GM12801 (cell line): ENCODE measurements around the gene GMDS.

Source experiments
- TF ChIP-seq, protein P1 (sequence below): IDR thresholded peaks from one replicate; pipeline ENCODE4 v1.5.1; 2011; ENCODE audit warnings: control low read depth; ENCODE audit not compliant: insufficient read length; ENCODE audit errors: extremely low read depth

The GMDS gene

DNA sequence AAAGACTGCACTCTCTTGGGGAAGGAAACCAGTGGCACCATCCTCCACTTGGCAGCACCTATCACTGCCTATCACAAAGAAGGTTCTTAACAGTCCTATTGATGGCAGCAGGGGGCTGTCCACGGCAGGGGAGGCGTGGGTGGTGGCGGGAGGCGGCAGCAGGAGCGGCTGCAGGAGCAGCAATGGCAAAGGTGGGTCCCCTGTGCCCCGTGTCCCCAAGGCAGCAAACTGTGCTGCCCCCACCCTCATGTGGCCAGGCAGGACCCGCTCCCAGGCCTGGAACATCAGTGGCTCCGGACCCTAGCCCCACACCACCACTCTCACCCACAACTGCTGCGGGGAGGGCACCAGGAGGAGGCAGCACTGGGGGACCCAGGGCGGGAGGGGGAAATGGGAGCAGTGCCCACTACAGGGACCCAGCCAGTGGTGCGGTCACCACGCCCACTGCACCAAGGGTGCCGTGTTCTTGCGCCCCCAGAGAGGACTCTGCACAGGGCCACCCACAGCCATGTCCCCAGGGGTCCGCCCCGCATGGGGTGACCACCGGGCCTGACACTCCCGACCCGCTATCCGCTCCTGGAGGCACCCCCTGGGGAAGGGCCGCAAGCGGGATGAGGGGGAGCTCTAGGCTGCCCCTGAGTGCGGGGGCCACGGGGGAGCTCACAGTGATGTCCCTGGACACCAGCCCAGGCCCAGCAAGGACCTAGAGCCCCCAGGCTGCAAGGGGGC, 54.6 kb downstream of the GMDS start:
- TF ChIP-seq, protein P1, sequence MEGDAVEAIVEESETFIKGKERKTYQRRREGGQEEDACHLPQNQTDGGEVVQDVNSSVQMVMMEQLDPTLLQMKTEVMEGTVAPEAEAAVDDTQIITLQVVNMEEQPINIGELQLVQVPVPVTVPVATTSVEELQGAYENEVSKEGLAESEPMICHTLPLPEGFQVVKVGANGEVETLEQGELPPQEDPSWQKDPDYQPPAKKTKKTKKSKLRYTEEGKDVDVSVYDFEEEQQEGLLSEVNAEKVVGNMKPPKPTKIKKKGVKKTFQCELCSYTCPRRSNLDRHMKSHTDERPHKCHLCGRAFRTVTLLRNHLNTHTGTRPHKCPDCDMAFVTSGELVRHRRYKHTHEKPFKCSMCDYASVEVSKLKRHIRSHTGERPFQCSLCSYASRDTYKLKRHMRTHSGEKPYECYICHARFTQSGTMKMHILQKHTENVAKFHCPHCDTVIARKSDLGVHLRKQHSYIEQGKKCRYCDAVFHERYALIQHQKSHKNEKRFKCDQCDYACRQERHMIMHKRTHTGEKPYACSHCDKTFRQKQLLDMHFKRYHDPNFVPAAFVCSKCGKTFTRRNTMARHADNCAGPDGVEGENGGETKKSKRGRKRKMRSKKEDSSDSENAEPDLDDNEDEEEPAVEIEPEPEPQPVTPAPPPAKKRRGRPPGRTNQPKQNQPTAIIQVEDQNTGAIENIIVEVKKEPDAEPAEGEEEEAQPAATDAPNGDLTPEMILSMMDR: no peak

DNA sequence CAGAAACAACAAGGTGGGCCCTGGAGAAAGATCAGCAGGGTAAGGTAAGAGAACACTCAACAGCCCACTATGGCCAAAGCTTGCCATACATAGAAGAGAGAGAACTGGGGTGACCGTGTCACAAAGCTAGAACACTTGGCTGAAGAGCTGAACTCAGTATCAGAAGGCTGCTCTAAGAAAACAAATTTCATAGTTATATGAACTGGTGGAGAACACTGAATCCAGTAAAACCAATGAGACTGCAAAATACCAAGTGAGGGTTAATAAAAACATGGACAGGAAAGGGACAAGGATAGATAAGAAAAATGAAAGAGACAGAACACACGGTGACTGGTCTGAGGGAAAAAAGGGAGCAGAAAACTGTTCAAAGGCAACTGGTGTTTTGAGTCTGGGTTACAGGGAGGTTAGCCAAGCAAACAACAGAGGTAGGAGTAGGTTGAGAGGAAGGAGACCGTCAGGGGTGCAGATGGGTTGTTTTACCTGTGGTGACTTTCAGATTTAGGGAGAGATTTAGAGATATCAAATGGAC, 56.5 kb downstream of the GMDS start:
- TF ChIP-seq, protein P1: no peak

DNA sequence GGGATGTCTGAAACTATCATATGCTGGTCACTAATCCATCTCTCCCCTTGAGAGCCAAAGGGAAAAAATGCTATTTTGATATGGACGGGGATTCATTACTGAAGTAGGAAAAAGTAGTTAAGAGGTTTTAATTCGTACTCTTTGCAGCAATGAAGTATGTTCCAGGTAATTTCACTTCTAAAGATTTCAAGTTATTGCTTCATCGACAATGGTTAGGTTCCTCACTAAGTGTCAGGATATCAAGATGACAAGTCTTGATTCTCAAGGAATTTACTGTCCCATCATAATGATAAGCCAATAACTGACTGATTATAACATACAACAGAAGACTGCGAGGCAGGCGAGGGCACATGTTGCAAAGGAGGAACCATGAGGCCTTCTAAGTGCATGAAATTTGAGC, 57.0 kb downstream of the GMDS start:
- TF ChIP-seq, protein P1: no peak

DNA sequence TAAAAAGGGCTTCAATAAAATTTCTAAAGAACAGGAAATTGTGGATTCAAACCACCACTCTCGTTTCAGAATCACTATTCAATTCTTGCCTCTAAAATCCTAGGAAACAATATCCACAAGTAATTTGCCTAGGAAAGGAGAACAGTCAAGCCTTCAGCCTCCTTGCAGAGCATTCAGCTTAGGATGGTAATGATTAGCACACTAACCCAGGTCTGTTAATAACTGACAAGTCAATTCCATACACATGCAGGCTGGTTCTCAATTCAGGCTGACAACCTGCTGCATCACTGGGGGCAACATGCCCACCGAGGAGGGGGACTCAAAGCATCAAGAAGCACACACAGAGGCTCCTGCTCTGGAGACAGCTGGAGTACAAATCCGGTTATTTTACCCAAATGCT, 57.6 kb downstream of the GMDS start:
- TF ChIP-seq, protein P1: no peak

DNA sequence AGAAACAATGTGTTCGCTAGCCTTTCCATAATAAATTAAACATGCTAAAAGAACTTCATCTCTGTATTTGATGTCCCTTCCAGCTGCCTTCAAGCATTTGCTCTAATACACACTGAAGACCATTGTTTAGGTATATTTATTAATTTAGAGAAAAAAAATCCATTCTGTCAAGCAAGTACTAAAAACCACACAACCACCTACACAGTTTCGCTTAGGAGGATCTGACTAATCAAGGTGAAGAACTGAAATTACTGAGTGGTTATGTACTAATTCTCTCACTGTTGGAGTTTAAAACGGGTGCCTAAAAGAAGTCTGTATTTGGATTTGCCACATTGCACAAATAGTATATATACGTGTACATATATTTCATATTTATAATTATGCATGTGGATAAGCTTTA, 58.9 kb downstream of the GMDS start:
- TF ChIP-seq, protein P1: no peak

DNA sequence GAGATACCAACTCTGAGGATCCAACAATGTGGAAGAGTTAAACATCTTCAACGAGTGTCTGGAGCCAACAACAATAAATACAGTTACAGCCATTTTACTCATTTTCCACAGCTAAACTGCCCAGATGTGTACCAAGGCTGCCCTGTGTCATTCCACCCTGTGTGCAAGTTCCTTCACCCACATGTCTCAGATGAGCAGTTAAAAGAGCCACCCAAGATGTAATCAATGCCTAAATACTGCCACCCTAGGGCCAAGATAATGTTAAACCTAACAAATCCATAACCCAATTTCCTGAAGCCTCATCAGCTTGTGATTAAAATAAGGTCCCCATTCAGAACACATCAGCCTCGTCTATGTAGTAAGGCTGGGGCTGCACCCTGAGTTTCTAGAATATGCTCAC, 59.9 kb downstream of the GMDS start:
- TF ChIP-seq, protein P1: no peak

DNA sequence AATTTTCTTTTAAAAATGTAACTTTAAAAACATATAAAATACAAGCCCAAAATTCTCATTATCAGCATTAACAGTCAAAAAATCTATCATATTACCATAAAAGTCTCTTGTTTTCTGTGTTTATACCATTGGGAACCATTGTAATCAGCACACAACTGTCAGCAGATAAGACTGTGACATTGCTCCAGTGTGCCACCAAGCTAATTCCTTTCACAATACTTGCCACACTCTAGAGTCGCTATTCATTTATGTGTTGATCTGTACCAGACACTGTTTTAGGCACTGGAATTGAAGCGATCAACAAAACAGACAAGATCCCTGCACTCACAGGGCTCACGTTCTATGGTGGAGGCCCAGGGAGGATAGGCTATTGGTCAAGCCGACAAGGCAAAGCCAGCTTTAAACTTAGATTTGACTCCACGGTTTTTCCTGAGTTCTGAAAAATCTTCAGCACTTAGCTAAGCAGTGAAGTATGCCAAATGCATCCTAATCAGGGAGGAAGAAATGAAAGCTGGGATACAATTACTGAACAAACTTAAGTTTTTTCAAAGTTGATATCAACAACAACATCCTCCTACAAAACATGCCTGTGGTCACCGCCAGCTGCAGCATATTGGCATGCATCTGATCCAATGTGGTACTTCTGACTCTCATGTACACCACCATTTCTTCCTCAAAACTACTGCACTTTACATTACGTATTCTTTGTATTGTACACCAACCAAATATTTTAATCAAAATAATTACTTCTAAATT, 60.5 kb downstream of the GMDS start:
- TF ChIP-seq, protein P1: no peak
